ENCODE data around the gene MRPL2. TPM values are rescaled to one million over a fixed set of nuclear protein-coding genes. Genes with fewer than 3 reads are reported as not detected.

Gene MRPL2
- total RNA-seq, 4 donors from 2014 or later: 14.4 to 44.4 (median 16.1) TPM

DNA sequence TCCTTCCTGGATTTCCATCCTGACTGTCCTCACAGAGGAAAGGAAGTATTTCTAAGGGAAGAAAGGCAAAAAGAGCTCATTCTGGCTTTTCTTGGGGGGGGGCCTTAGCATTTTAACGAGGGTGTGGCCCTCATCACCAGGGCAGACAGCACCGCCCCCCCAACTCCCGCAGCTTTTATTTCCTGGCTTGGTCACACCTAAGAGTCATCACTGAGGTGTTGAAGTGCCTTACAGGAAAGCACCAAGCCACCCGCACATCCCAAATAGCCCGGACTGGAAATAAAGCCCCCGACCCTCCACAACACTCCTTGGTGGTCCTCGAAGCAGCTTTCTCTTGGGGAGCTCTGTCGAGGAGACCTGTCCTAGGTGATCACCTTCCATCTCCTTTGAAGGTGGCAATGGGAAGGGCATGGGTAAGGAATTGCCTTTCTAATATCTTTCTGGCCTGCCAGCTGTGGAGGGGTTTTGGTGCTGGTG, 18.1 kb upstream of the MRPL2 start:
- Histone ChIP-seq H3K4me3 (peak overlapping the region; percentile 69 to 80), H3K27me3 (no peaks in the 10 kb centered on the region), H3K4me1 (peaks cover 0 to 4% of the 10 kb centered on the region in 2 donors), H3K9me3 (no peaks in the 10 kb centered on the region), H3K27ac (peak overlapping the region; percentile 85 to 94), H3K36me3 (no peaks in the 10 kb centered on the region)
- intact Hi-C loops (cut with DNase I; ENCODE audit: low total_unique reads): loop anchor here (10.0 kb wide), 1 partner anchor 47 kb away; no protein-coding TSS in a partner anchor
- DNase-seq: no peak
- TF ChIP-seq CTCF (IDR thresholded peaks at IDR 0.05) (no peak), POLR2A (IDR thresholded peaks at IDR 0.05) (no peak)

DNA sequence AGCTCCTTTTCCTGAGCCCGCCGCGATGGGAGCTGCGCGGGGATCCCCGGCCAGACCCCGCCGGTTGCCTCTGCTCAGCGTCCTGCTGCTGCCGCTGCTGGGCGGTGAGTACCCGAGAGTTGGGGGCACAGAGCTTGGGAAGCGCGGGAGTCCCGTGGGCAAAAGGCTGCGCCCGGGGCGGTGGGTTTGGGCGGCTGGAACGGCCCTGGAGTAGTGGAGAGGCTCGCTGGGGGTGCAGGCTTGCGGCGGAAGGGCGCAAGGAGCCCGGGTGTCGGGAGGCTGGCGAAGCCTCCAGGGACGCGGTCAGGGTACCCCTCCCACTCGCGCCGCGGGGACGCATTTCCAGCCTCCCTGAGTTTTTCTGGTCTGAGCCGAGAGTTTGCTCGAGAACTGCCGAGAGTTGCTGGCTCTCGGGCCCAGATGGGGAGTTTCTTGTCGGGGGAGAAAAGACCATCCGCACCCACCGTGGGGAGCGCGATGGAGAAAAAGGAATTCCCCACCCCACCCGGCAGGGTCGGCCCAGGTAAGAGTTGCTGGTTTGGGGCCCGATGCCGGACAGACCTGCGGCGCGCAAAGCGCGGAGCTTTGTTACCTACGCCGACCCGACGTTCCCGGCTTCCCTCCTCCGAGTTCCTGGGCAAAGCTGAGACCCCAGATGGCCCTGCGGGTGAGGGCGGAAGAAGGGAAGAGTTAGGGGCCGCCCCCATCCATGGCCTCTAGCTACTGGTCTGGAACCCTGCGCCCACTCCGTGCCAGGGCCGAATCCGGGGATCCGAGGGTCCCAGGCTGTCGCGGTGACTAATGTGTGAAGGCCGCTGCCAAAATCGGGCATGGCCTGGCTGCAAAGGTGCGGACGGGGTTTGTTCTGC, 17.5 kb upstream of the MRPL2 start:
- Histone ChIP-seq H3K4me3 (peak overlapping the region; percentile 69 to 80), H3K27me3 (no peaks in the 10 kb centered on the region), H3K9me3 (no peaks in the 10 kb centered on the region), H3K36me3 (no peaks in the 10 kb centered on the region), H3K4me1 (peaks cover 0 to 4% of the 10 kb centered on the region in 2 donors), H3K27ac (peak overlapping the region; percentile 85 to 94)
- no peak for TF ChIP-seq POLR2A (IDR thresholded peaks at IDR 0.05)
- no peak for TF ChIP-seq CTCF (IDR thresholded peaks at IDR 0.05)
- intact Hi-C loops (cut with DNase I; ENCODE audit: low total_unique reads): loop anchor here (10.0 kb wide), 1 partner anchor 48 kb away; no protein-coding TSS in a partner anchor
- peak; percentile 47 for DNase-seq

DNA sequence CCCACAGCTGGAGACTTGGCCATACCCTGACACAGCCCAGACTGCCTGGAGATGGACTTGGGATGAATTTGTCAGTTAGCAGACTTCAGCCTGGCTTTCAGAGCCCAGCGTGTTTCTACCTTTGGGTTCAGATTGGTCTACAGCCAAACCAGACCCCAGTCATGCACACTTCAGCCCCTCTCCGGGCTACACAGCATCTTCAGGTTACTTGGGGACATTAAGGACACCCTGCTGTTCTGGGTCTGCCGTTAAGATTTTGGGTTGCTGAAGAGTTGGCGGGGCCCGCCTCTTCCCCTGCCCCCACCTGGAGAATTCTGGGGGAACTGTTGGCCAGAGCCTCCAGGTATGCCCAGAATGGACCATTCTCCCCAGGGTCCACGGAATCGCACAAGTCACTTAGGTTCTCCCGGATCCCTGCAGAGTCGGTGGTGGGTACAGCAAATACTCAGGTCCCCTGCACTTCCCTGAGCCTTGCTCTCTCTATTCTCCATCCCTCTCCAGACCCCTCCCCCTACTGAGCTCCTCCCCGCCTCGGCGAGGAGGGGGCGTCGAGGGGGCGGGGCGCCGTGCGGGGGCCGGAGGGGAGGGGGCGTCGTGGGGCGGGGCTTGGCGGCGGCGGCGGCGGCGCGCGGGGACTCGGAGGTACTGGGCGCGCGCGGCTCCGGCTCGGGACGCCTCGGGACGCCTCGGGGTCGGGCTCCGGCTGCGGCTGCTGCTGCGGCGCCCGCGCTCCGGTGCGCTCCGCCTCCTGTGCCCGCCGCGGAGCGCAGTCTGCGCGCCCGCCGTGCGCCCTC, 16.6 kb upstream of the MRPL2 start, which contains the start of gene PTK7:
Gene PTK7 (plus strand): TSS at position 645 of the 794 bp plus-strand sequence. CDS start 175 bp downstream, outside the sequence.
- Histone ChIP-seq H3K27me3 (no peaks in the 10 kb centered on the region), H3K4me1 (peaks cover 0 to 4% of the 10 kb centered on the region in 2 donors), H3K4me3 (peak within 1 kb of the TSS; percentile 69 to 80), H3K36me3 (no peaks in the 10 kb centered on the region), H3K9me3 (no peaks in the 10 kb centered on the region), H3K27ac (peak within 1 kb of the TSS; percentile 85 to 94)
- peak in 1 of 2 donors; percentile 60 for TF ChIP-seq POLR2A (IDR thresholded peaks at IDR 0.05)
- TF ChIP-seq CTCF (IDR thresholded peaks at IDR 0.05): no peak
- peak; percentile 69 to 79 for DNase-seq
- intact Hi-C loops (cut with DNase I; ENCODE audit: low total_unique reads): loop anchor here (10.0 kb wide), 1 partner anchor 49 kb away; no protein-coding TSS in a partner anchor

DNA sequence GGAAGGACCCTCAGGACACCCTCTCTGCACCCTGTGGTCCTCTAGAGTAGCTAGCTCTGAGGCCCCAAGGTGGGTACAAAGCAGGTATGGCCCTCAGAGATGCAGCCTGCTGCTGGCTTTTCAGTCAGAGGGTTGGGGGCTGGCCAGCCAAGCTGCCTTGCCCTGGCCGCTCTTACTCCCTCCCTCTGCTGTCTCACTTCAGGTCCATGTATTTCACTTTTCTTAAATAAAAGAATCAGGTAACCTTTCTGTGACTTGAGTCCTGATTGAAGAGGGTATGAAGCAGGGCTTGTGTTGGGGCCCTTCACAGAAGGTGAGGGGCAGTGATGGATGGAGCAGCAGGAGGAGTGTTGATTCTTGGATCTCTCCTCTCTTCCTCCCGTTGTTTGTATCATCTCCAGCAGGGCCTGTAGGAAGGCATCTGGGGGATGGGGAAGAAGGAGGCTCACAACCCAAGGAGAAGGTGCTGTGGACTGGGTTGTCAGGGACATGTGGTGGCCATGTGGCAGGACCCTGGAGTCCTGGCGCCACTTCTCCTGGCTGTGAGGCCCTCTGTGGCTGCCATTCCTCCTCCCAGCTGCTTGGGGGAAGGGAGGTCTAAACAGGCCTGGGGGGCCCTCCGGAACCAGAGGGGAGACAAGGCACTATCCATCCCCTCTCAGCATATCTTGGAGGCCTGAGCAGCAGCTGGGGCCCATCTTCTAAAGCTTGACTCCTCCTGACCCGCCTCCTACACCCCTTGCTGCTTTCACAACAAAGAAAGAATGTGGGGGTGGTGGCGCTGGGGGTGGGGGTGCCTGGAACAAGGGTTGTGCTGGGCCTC, 15.8 kb upstream of the MRPL2 start:
- Histone ChIP-seq H3K27me3 (no peaks in the 10 kb centered on the region), H3K9me3 (no peaks in the 10 kb centered on the region), H3K36me3 (no peaks in the 10 kb centered on the region), H3K4me3 (peak overlapping the region; percentile 69 to 80), H3K27ac (peak overlapping the region; percentile 85 to 94), H3K4me1 (peaks cover 0 to 4% of the 10 kb centered on the region in 2 donors)
- no peak for TF ChIP-seq POLR2A (IDR thresholded peaks at IDR 0.05)
- TF ChIP-seq CTCF (IDR thresholded peaks at IDR 0.05): no peak
- DNase-seq: peak; percentile 88 to 92
- intact Hi-C loops (cut with DNase I; ENCODE audit: low total_unique reads): loop anchor here (10.0 kb wide), 1 partner anchor 50 kb away; no protein-coding TSS in a partner anchor

Data from uterus (tissue), 4 donors.